Measurements from ENCODE around the gene TSPAN13. TPM values are rescaled to one million over a fixed set of nuclear protein-coding genes. Genes with fewer than 3 reads are reported as not detected.

The TSPAN13 gene
- total and polyA plus RNA-seq, 2 of the 8 experiments (the other 6 are each of a cell fraction or from before 2014, with no cell fraction given): 15.3 to 28.1 TPM

DNA sequence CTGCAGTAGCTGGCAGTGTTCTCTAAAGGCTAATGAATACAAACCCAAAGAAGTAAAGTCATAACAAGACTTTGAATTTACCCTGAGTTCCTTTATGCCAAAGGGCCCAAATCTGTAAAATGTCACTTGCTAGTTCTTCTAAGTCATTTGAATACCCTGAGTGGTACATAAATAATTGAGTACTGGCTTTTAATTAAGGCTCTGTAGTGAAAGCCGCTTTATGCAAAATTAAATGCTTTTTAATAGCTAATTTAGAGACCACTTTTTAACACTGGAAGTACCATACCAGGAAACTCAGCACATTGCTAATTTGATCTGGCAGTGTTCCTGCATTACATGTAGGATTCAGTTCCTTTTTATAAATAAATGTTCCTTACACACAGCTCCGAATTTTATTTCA is 24.0 kb upstream of the TSPAN13 start:
- no peak overlapping the region for H2BK5ac ChIP-seq (ENCODE audit: low read depth, low read length)
- no peak overlapping the region for H3K9ac ChIP-seq (replicated peaks in 1 of 4; ENCODE audit: extremely low read depth in 1 of 4, low read depth in 3 of 4, low read length in 3 of 4)
- no peaks in the 10 kb centered on the region; the same call in 1 of the 2 replicates for H3K23me2 ChIP-seq (ENCODE audit: low read depth, low read length)
- no peak overlapping the region for H3K23ac ChIP-seq (ENCODE audit: insufficient read length)
- no peaks in the 10 kb centered on the region for H3K79me2 ChIP-seq (ENCODE audit: control insufficient read depth in 1 of 2, insufficient read depth in 2 of 2, low read length in 2 of 2)
- ChIA-PET CTCF (ENCODE audit: partially characterized antibody) (interaction anchor here (1.1 kb wide), 1 partner anchor 71 kb away, joined by 5 read pairs; no protein-coding TSS in a partner anchor), POLR2A (ENCODE audit: partially characterized antibody) (no interaction called here)
- H2AK5ac ChIP-seq (ENCODE audit: low read depth, low read length): no peak overlapping the region
- no peak overlapping the region for H3K4me3 ChIP-seq (ENCODE audit: extremely low read depth in 1 of 4, insufficient read depth in 2 of 4, low read depth in 3 of 4, low read length in 4 of 4)
- FAIRE-seq: no peak
- no peaks in the 10 kb centered on the region for H3K4me1 ChIP-seq (replicated peaks in 1 of 4; ENCODE audit: control insufficient read depth in 3 of 4, insufficient read depth in 4 of 4, low read length in 3 of 4)
- no peak overlapping the region for H3K27ac ChIP-seq (ENCODE audit: low read depth, low read length)
- H3K36me3 ChIP-seq (ENCODE audit: control insufficient read depth in 2 of 4, insufficient read depth in 4 of 4, low read length in 3 of 4): no peaks in the 10 kb centered on the region
- no peak overlapping the region for H3K4ac ChIP-seq (replicated peaks; ENCODE audit: insufficient read length, low read depth, low read length)
- 89% methylated on average over 2 of the region's 2 CpGs; no CpG with 5 or more reads in 1 of the 2 experiments for WGBS, 2 experiments (ENCODE audit: extremely low coverage in 1 of 2, insufficient coverage in 1 of 2, insufficient read length in 1 of 2, insufficient replicate concordance in 2 of 2, low coverage in 1 of 2, low lambda C conversion rate in 2 of 2, missing lambda C conversion rate in 1 of 2)
- H4K5ac ChIP-seq (ENCODE audit: insufficient read length, low read depth, low read length): no peak overlapping the region
- H3K27me3 ChIP-seq (replicated peaks in 1 of 4; ENCODE audit: control insufficient read depth in 3 of 4, extremely low read depth in 1 of 4, insufficient read depth in 3 of 4, low read length in 3 of 4): no peaks in the 10 kb centered on the region
- DNase-seq (ENCODE audit: low read depth in 1 of 2, low spot score in 2 of 2): no peak
- no peaks in the 10 kb centered on the region for H3K9me3 ChIP-seq (ENCODE audit: insufficient read depth in 2 of 2, low read depth in 1 of 2, low read length in 1 of 2)
- H2BK12ac ChIP-seq (ENCODE audit: low read depth, low read length): no peak overlapping the region
- no peak overlapping the region for H4K8ac ChIP-seq (ENCODE audit: extremely low read depth, insufficient read depth, low read length)
- no peaks in the 10 kb centered on the region for H4K20me1 ChIP-seq (replicated peaks in 1 of 2; ENCODE audit: control insufficient read depth in 1 of 2, insufficient read depth in 2 of 2, low read length in 2 of 2)
- H3K79me1 ChIP-seq (ENCODE audit: low read depth, low read length): no peaks in the 10 kb centered on the region
- no peak overlapping the region for H3K14ac ChIP-seq (ENCODE audit: insufficient read length)
- no peak overlapping the region for H2BK20ac ChIP-seq (ENCODE audit: low read length)
- H2BK120ac ChIP-seq (replicated peaks; ENCODE audit: low read depth, low read length): no peak overlapping the region
- H3K18ac ChIP-seq (ENCODE audit: extremely low read depth, low read length): no peak overlapping the region
- H3K4me2 ChIP-seq (ENCODE audit: insufficient read depth in 1 of 2, low read depth in 2 of 2, low read length in 2 of 2): no peak overlapping the region
- H3K56ac ChIP-seq (replicated peaks; ENCODE audit: insufficient read length, low read depth, low read length): no peak overlapping the region
- H4K91ac ChIP-seq (replicated peaks; ENCODE audit: insufficient read length, low read length): no peak overlapping the region
- H2AFZ ChIP-seq (ENCODE audit: low read length): no peak overlapping the region
- no peak overlapping the region for H2BK15ac ChIP-seq (ENCODE audit: low read length)
- TF ChIP-seq, protein P1, sequence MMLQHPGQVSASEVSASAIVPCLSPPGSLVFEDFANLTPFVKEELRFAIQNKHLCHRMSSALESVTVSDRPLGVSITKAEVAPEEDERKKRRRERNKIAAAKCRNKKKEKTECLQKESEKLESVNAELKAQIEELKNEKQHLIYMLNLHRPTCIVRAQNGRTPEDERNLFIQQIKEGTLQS (IDR thresholded peaks at IDR 0.05; ENCODE audit: insufficient read depth, low read depth, low read length): no peak
- TF ChIP-seq CBX5 (IDR thresholded peaks at IDR 0.05; ENCODE audit: low read depth, low read length) (no peak), YY1 (IDR thresholded peaks at IDR 0.05; ENCODE audit: low read depth, low read length) (no peak), TAF1 (IDR thresholded peaks at IDR 0.05; ENCODE audit: low read depth, low read length) (no peak), RBBP5 (IDR thresholded peaks at IDR 0.05; ENCODE audit: borderline replicate concordance, low read depth, low read length) (no peak), KDM4A (IDR thresholded peaks at IDR 0.05; ENCODE audit: low read depth, low read length, severe bottlenecking) (no peak), SP4 (IDR thresholded peaks at IDR 0.05; ENCODE audit: low read length) (no peak), KDM1A (IDR thresholded peaks at IDR 0.05; ENCODE audit: borderline replicate concordance, low read length) (no peak), EP300 (IDR thresholded peaks at IDR 0.05; ENCODE audit: borderline replicate concordance in 1 of 2, low read depth in 2 of 2, low read length in 2 of 2) (no peak), CHD1 (IDR thresholded peaks at IDR 0.05; ENCODE audit: low read depth, low read length) (no peak), JUN (IDR thresholded peaks at IDR 0.05; ENCODE audit: low read depth, low read length) (no peak), GTF2F1 (IDR thresholded peaks at IDR 0.05; ENCODE audit: borderline replicate concordance, low read depth, low read length) (no peak), NANOG (IDR thresholded peaks at IDR 0.05; ENCODE audit: insufficient read depth, low read depth, low read length, poor library complexity, severe bottlenecking) (no peak), BRCA1 (IDR thresholded peaks at IDR 0.05; ENCODE audit: low read depth, low read length) (no peak), SRF (IDR thresholded peaks at IDR 0.05; ENCODE audit: low read depth, low read length) (no peak)
